Esophagus muscularis mucosa (tissue), 4 donors: ENCODE data around the gene CLDND2. TPM values are rescaled to one million over a fixed set of nuclear protein-coding genes. Genes with fewer than 3 reads are reported as not detected.

ENCODE experiments used
- DNase-seq: peaks from one replicate; pipeline ENCODE4 v3.0.0-alpha.2; 2017; ENCODE audit errors: extremely low spot score
- H3K27ac ChIP-seq, 4 donors: fragments of 200-600 bp; sonication (generic); replicated peaks in 1 of 4; 1 replicate in 3 of 4; 2 replicates in 1 of 4; pipeline ENCODE4 v1.5.1; 2016 to 2019; ENCODE audit warnings: mild to moderate bottlenecking in 1 of 4
- H3K27me3 ChIP-seq, 4 donors: fragments of 200-600 bp; sonication (generic); one replicate each; pipeline versions ENCODE4 v1.5.1 to v1.6.0; 2016 to 2019
- H3K36me3 ChIP-seq, 4 donors: fragments of 200-600 bp; sonication (generic); one replicate each; pipeline ENCODE4 v1.5.1; 2016 to 2019
- H3K4me1 ChIP-seq, 4 donors: fragments of 200-600 bp; sonication (generic); one replicate each; pipeline ENCODE4 v1.5.1; 2016 to 2019
- H3K4me3 ChIP-seq, 4 donors: fragments of 200-600 bp; sonication (generic); 1 replicate in 2 of 4; 2 replicates in 2 of 4; pipeline ENCODE4 v1.5.1; 2016 to 2019; ENCODE audit warnings: mild to moderate bottlenecking in 4 of 4, moderate library complexity in 1 of 4
- H3K9me3 ChIP-seq, 4 donors: fragments of 200-600 bp; sonication (generic); 1 replicate in 3 of 4; 2 replicates in 1 of 4; pipeline ENCODE4 v1.5.1; 2016 to 2019
- EP300 ChIP-seq: sonication (generic); formaldehyde crosslinking; IDR thresholded peaks from one replicate; pipeline ENCODE4 v1.6.1; 2017; ENCODE audit warnings: antibody characterized with exemption
- POLR2A ChIP-seq: fragments of 450-650 bp; IDR thresholded peaks from one replicate; pipeline ENCODE4 v1.6.1; 2017; ENCODE audit warnings: antibody characterized with exemption, moderate library complexity, mild to moderate bottlenecking, low read depth
- POLR2AphosphoS5 ChIP-seq, 2 donors: sonication (generic); formaldehyde crosslinking; IDR thresholded peaks; one replicate each; pipeline ENCODE4 v1.6.1; 2017; ENCODE audit warnings: antibody characterized with exemption in 2 of 2
- WGBS: methylation state at CpG from one replicate; pipeline ENCODE4 v1.1.5; 2018; 5-methylcytosine and 5-hydroxymethylcytosine counted together
- intact Hi-C: fragments of 100-400 bp; cut with DNase I; formaldehyde crosslinking; loops from one replicate; pipeline ENCODE4 v1.15.1; 2023
- total RNA-seq, 4 donors: library from RNA; depleted of rRNA; stranded (reverse); fragments of >200 nt; gene quantifications; one replicate each; pipeline versions ENCODE4 v1.1.0 to v1.2.1, GENCODE V29; 2016
- TF ChIP-seq, protein P1 (sequence below), 3 experiments: fragments of 200-600 bp in 2 of 3; fragments of 450-650 bp in 1 of 3; sonication (generic) in 2 of 3; IDR thresholded peaks; one replicate each; pipeline ENCODE4 v1.5.1; 2017 to 2019; ENCODE audit warnings: antibody characterized with exemption in 3 of 3, mild to moderate bottlenecking in 2 of 3, moderate library complexity in 1 of 3

Gene CLDND2
- total RNA-seq, 4 donors from 2014 or later, result not detected

- intact Hi-C loops, result loop anchor here (10.0 kb wide), 1 partner anchor 323 kb away; no protein-coding TSS in a partner anchor
- no peak overlapping the region for H3K4me3 ChIP-seq
- H3K4me1 ChIP-seq, result peaks cover 7 to 15% (median 11%) of the 10 kb centered on the region in 4 donors
- TF ChIP-seq POLR2AphosphoS5 (IDR thresholded peaks at IDR 0.05) (no peak), POLR2A (no peak), EP300 (no peak)
- TF ChIP-seq, protein P1, sequence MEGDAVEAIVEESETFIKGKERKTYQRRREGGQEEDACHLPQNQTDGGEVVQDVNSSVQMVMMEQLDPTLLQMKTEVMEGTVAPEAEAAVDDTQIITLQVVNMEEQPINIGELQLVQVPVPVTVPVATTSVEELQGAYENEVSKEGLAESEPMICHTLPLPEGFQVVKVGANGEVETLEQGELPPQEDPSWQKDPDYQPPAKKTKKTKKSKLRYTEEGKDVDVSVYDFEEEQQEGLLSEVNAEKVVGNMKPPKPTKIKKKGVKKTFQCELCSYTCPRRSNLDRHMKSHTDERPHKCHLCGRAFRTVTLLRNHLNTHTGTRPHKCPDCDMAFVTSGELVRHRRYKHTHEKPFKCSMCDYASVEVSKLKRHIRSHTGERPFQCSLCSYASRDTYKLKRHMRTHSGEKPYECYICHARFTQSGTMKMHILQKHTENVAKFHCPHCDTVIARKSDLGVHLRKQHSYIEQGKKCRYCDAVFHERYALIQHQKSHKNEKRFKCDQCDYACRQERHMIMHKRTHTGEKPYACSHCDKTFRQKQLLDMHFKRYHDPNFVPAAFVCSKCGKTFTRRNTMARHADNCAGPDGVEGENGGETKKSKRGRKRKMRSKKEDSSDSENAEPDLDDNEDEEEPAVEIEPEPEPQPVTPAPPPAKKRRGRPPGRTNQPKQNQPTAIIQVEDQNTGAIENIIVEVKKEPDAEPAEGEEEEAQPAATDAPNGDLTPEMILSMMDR (IDR thresholded peaks at IDR 0.05), result no peak
- H3K9me3 ChIP-seq, result no peaks in the 10 kb centered on the region
- 90% methylated on average over 6 of the region's 6 CpGs for WGBS
- DNase-seq, result no peak
- H3K27ac ChIP-seq, result no peak overlapping the region
- peaks cover 0 to 22% (median 12%) of the 10 kb centered on the region in 4 donors for H3K36me3 ChIP-seq
- H3K27me3 ChIP-seq, result peaks cover 5 to 58% (median 24%) of the 10 kb centered on the region in 4 donors
Observed at GRCh38 chr19:51331716-51332115, 37.1 kb downstream of the CLDND2 start.

- H3K27ac ChIP-seq, result no peak overlapping the region
- no peaks in the 10 kb centered on the region for H3K9me3 ChIP-seq
- intact Hi-C loops, result loop anchor here (10.0 kb wide), 1 partner anchor 324 kb away; no protein-coding TSS in a partner anchor
- peaks cover 5 to 63% (median 29%) of the 10 kb centered on the region in 4 donors for H3K27me3 ChIP-seq
- H3K4me3 ChIP-seq, result no peak overlapping the region
- no peak for DNase-seq
- TF ChIP-seq, protein P1 (IDR thresholded peaks at IDR 0.05), result no peak
- no peak for TF ChIP-seq POLR2A
- TF ChIP-seq EP300, result no peak
- no peak for TF ChIP-seq POLR2AphosphoS5 (IDR thresholded peaks at IDR 0.05)
- 85% methylated on average over 3 of the region's 3 CpGs for WGBS
- H3K4me1 ChIP-seq, result peaks cover 7 to 15% (median 11%) of the 10 kb centered on the region in 4 donors
- H3K36me3 ChIP-seq, result peaks cover 0 to 22% (median 12%) of the 10 kb centered on the region in 4 donors
Observed at GRCh38 chr19:51331193-51331592, 37.6 kb downstream of the CLDND2 start.

DNA sequence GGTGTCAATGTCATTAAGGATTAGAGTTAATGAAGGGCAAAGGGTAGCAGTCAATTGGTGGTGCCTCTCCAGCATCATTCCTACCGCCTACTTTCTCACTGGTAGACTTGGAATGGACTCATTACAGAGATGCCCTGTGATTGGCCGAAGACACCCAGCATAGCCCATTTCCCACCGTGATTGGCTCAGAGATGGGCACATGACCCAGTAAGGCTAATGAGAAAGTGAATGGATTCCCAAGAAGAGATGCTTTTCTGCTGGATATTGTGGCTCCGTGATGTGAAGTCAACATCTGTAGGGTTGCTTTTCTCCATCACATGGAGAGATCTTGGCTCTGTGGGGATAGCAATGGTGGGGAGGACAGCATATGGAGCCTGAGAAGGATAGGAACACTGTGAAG is 38.4 kb downstream of the CLDND2 start:
- peaks cover 7 to 15% (median 11%) of the 10 kb centered on the region in 4 donors for H3K4me1 ChIP-seq
- H3K36me3 ChIP-seq, result peaks cover 0 to 22% (median 12%) of the 10 kb centered on the region in 4 donors
- no peaks in the 10 kb centered on the region for H3K9me3 ChIP-seq
- H3K27me3 ChIP-seq, result peaks cover 5 to 71% (median 32%) of the 10 kb centered on the region in 4 donors
- intact Hi-C loops, result loop anchor here (10.0 kb wide), 1 partner anchor 324 kb away; no protein-coding TSS in a partner anchor
- TF ChIP-seq POLR2A, result no peak
- no peak for TF ChIP-seq EP300
- H3K4me3 ChIP-seq, result no peak overlapping the region
- no peak overlapping the region for H3K27ac ChIP-seq
- no peak for DNase-seq
- WGBS, result 100% methylated on average over 4 of the region's 4 CpGs

DNA sequence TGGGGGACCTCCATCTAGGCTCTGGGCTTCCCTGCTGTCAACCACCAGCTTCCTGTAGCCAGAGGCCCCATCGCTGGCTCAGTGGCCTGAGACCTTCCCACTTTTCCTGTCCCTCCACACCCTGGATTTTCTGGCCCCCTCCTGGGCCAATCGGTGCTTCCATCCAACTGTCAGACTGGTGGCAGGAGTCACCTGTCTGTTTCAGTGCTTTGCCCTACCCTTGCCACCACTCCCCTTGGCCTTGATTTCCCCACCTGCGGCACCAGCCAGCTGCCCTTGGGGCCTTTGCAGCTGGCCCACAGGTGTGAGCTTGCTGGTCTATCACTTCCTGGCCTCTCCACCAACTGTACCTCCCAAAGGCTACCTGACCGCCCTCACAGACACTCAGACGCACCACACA is 39.4 kb downstream of the CLDND2 start:
- 86% methylated on average over 1 of the region's 5 CpGs for WGBS

More for the DNA sequence above, 39.4 kb downstream of the CLDND2 start:
- Histone ChIP-seq H3K27ac (no peak overlapping the region), H3K9me3 (no peaks in the 10 kb centered on the region), H3K36me3 (peaks cover 0 to 22% (median 12%) of the 10 kb centered on the region in 4 donors), H3K27me3 (peaks cover 5 to 77% (median 32%) of the 10 kb centered on the region in 4 donors), H3K4me3 (no peak overlapping the region), H3K4me1 (peaks cover 7 to 15% (median 11%) of the 10 kb centered on the region in 4 donors)
- DNase-seq, result no peak
- no peak for TF ChIP-seq POLR2AphosphoS5 (IDR thresholded peaks at IDR 0.05)
- TF ChIP-seq, protein P1 (IDR thresholded peaks at IDR 0.05), result no peak
- TF ChIP-seq POLR2A, result no peak
- no peak for TF ChIP-seq EP300
- intact Hi-C loops, result no loop called here
